Activated B cell treated with CpG ODN at 0.5 μM for 24 hours (primary cell): ENCODE results near the gene TPX2. TPM values are rescaled to one million over a fixed set of nuclear protein-coding genes. Genes with fewer than 3 reads are reported as not detected.

Experiments used
- ATAC-seq: fragments of 200-7000 bp; cut with Tn5 transposase; one replicate; pipeline ENCODE4 v1.10.0; 2021; ENCODE audit warnings: low read depth, mild to moderate bottlenecking, moderate library complexity
- CTCF ChIA-PET: fragments of 350-600 bp; sonication (Branson Sonifier 250); formaldehyde crosslinking; loops from one replicate; lab custom pipeline; 2021; ENCODE audit warnings: antibody characterized with exemption; lab: Charles Lee
- POLR2A ChIA-PET: fragments of 350-600 bp; sonication (Branson Sonifier 250); formaldehyde crosslinking; loops from one replicate; lab custom pipeline; 2021; ENCODE audit warnings: antibody characterized with exemption; lab: Charles Lee
- DNase-seq: peaks from one replicate; pipeline ENCODE4 v3.0.0; 2022
- H3K27ac Mint-ChIP-seq: one replicate; pipeline ENCODE4 v1.8.0; 2020; ENCODE audit warnings: mixed read lengths
- H3K27me3 Mint-ChIP-seq: one replicate; pipeline ENCODE4 v1.8.0; 2021; ENCODE audit warnings: mixed read lengths
- H3K36me3 Mint-ChIP-seq: one replicate; pipeline ENCODE4 v1.8.0; 2021; ENCODE audit warnings: low read depth, mixed read lengths
- H3K4me1 Mint-ChIP-seq: one replicate; pipeline ENCODE4 v1.8.0; 2021; ENCODE audit warnings: mixed read lengths
- H3K4me3 Mint-ChIP-seq: one replicate; pipeline ENCODE4 v1.8.0; 2020; ENCODE audit warnings: mild to moderate bottlenecking, mixed read lengths
- H3K9me3 Mint-ChIP-seq: one replicate; pipeline ENCODE4 v1.8.0; 2020; ENCODE audit warnings: mixed read lengths
- intact Hi-C: fragments of 100-400 bp; cut with micrococcal nuclease; formaldehyde crosslinking; loops from one replicate; pipeline ENCODE4 v1.15.1; 2024
- total RNA-seq: library from RNA; stranded (reverse); gene quantifications from 2 replicates; pipeline ENCODE4 v1.2.3, GENCODE V29; 2022
- TF ChIP-seq, protein P1 (sequence below): fragments of 200-600 bp; IDR thresholded peaks from one replicate; pipeline ENCODE4 v1.8.0; 2022; ENCODE audit warnings: antibody characterized with exemption, mild to moderate bottlenecking

The TPX2 gene
- total RNA-seq, 1 donor from 2014 or later, result 2.8 TPM

DNA sequence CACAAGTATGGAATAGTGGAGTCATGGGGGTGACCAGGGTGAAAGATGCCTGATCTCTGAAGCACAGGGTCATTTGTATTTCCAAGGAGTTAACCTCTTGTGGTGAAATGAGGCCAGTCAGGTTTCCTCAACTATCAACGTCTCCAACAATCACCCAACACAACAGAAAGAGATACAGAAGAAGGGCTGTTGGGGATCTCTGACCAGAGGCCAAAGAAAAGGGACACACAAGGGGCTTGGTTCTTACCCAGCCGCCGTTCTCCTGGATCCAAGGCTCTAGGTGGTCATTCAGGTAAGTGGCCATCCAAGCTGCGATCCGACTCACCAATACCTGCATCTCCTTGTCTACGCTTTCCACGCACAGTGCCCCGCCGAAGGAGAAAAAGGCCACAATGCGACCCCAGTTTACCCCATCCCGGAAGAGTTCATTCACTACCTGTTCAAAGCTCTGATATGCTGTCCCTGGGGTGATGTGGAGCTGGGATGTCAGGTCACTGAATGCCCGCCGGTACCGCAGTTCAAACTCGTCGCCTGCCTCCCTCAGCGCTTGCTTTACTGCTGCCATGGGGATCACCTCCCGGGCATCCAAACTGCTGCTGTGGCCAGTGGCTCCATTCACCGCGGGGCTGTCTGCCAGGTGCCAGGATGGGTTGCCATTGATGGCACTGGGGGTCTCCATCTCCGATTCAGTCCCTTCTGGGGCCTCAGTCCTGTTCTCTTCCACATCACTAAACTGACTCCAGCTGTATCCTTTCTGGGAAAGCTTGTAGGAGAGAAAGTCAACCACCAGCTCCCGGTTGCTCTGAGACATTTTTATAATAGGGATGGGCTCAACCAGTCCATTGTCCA is 17.5 kb upstream of the TPX2 start:
- H3K9me3 Mint-ChIP-seq, result no peaks in the 10 kb centered on the region
- intact Hi-C loops, result loop anchor here (2.0 to 5.0 kb wide), 3 partner anchors 15 to 636 kb away; partner anchors contain the start of genes ASXL1 and ID1
- H3K4me3 Mint-ChIP-seq, result peak overlapping the region; percentile 95
- H3K36me3 Mint-ChIP-seq, result peaks cover 50% of the 10 kb centered on the region
- ChIA-PET POLR2A (interaction anchor here (0.5 to 4.6 kb wide), 5 partner anchors 28 to 62 kb away, joined by 5 to 132 read pairs (median 24); no protein-coding TSS in a partner anchor), CTCF (interaction anchor here (0.8 to 4.9 kb wide), 4 partner anchors 37 to 61 kb away, joined by 3 to 239 read pairs (median 28); no protein-coding TSS in a partner anchor)
- DNase-seq, result no peak
- H3K4me1 Mint-ChIP-seq, result peaks cover 59% of the 10 kb centered on the region
- no peaks in the 10 kb centered on the region for H3K27me3 Mint-ChIP-seq
- no peak for ATAC-seq
- H3K27ac Mint-ChIP-seq, result peak overlapping the region; percentile 96
- TF ChIP-seq, protein P1, sequence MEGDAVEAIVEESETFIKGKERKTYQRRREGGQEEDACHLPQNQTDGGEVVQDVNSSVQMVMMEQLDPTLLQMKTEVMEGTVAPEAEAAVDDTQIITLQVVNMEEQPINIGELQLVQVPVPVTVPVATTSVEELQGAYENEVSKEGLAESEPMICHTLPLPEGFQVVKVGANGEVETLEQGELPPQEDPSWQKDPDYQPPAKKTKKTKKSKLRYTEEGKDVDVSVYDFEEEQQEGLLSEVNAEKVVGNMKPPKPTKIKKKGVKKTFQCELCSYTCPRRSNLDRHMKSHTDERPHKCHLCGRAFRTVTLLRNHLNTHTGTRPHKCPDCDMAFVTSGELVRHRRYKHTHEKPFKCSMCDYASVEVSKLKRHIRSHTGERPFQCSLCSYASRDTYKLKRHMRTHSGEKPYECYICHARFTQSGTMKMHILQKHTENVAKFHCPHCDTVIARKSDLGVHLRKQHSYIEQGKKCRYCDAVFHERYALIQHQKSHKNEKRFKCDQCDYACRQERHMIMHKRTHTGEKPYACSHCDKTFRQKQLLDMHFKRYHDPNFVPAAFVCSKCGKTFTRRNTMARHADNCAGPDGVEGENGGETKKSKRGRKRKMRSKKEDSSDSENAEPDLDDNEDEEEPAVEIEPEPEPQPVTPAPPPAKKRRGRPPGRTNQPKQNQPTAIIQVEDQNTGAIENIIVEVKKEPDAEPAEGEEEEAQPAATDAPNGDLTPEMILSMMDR, result no peak

DNA sequence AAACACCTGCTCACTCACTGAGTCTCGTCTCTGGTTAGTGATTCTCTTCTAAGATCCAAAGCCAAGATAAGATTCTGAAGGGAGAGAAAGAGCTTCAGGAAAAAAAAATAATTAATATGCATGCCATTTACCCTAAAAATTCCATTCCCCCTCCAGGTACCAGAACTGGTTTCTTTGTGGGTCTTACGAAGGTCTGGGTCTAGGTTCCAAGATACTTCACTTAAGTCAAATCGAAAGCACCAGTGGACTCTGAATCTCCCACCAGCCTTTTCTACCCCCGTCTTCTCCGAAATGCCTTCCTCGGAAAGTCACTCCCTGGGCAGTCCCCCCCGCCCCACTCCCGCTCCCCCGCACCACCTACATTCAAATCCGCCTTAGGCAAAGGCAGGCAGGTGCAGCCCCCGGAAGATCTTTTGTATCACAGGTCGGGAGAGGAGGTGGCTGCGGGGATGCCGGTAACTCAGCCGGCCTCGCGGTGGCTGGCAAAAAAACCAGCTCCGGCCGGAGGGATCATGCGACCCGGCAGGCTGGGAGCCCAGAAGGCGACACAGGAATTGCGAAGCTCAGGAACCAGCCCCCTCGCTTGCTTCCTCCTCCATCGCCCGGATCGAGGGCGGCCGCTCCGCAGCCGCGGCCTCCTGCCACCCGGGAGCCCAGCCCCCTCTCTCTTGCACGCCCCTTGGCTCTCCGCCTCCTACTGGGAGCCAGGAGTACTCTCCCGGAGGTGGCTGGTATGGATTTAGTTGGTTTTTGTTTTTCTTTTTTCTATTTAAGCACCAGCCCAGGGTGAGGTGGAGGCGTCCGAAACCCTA is 16.6 kb upstream of the TPX2 start, which contains the start of gene BCL2L1:
TSS of gene BCL2L1 (minus strand) at position 612 of the 812 bp plus-strand sequence. CDS start 650 bp downstream, outside the sequence.
- intact Hi-C loops, result loop anchor here (1.0 to 5.0 kb wide), 11 partner anchors 16 to 635 kb away; partner anchors contain the start of genes ASXL1, HM13, ID1 and PLAGL2
- TF ChIP-seq, protein P1, result no peak
- ChIA-PET CTCF (interaction anchor here (1.2 to 4.9 kb wide), 9 partner anchors 23 to 135 kb away, joined by 4 to 239 read pairs (median 23); no protein-coding TSS in a partner anchor), POLR2A (interaction anchor here (0.7 to 4.6 kb wide), 10 partner anchors 16 to 387 kb away, joined by 3 to 132 read pairs (median 9); partner anchors contain the start of gene TM9SF4)
- ATAC-seq (peak; percentile 22), DNase-seq (peak; percentile 64)
- Mint-ChIP-seq H3K27ac (peak within 1 kb of the TSS; percentile 96), H3K36me3 (peaks cover 45% of the 10 kb centered on the region), H3K4me3 (peak within 1 kb of the TSS; percentile 95), H3K27me3 (no peaks in the 10 kb centered on the region), H3K9me3 (no peaks in the 10 kb centered on the region), H3K4me1 (peaks cover 51% of the 10 kb centered on the region)

DNA sequence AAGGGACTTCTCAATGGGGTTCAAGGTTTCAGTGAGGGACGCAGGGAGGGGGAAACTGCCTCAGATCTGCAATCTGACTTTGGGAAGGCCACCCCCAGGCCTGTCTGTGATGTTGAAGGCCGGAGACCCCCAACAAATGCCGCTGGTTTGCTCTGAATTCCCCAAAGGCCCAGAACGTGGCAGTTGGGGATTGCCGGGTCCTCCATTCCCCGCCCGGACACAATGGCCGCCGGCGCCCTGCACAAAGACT is 16.1 kb upstream of the TPX2 start:
- intact Hi-C loops, result loop anchor here (1.0 to 5.0 kb wide), 11 partner anchors 16 to 634 kb away; partner anchors contain the start of genes ASXL1, HM13, ID1 and PLAGL2
- H3K27me3 Mint-ChIP-seq, result no peaks in the 10 kb centered on the region
- ChIA-PET POLR2A (interaction anchor here (0.7 to 4.6 kb wide), 12 partner anchors 16 to 387 kb away, joined by 3 to 132 read pairs (median 8); partner anchors contain the start of gene TM9SF4), CTCF (interaction anchor here (0.7 to 4.9 kb wide), 20 partner anchors 10 to 229 kb away, joined by 3 to 239 read pairs (median 7); partner anchors contain the start of genes PDRG1 and TPX2)
- DNase-seq (no peak), ATAC-seq (peak; percentile 34)
- peaks cover 46% of the 10 kb centered on the region for H3K4me1 Mint-ChIP-seq
- H3K36me3 Mint-ChIP-seq, result peaks cover 40% of the 10 kb centered on the region
- TF ChIP-seq, protein P1, result no peak
- H3K27ac Mint-ChIP-seq, result peak overlapping the region; percentile 96
- no peaks in the 10 kb centered on the region for H3K9me3 Mint-ChIP-seq
- H3K4me3 Mint-ChIP-seq, result peak overlapping the region; percentile 95

GRCh38 chr20:31723319-31724078 is 15.6 kb upstream of the TPX2 start:
- peaks cover 39% of the 10 kb centered on the region for H3K36me3 Mint-ChIP-seq
- CTCF ChIA-PET, result interaction anchor here (0.6 to 4.9 kb wide), 30 partner anchors 10 to 1019 kb away, joined by 3 to 239 read pairs (median 6); partner anchors contain the start of genes PDRG1 and TPX2
- intact Hi-C loops, result loop anchor here (1.0 to 5.0 kb wide), 11 partner anchors 16 to 634 kb away; partner anchors contain the start of genes ASXL1, HM13, ID1 and PLAGL2
- DNase-seq, result peak; percentile 99
- H3K4me1 Mint-ChIP-seq, result peaks cover 43% of the 10 kb centered on the region
- no peaks in the 10 kb centered on the region for H3K9me3 Mint-ChIP-seq
- POLR2A ChIA-PET, result interaction anchor here (0.6 to 4.6 kb wide), 14 partner anchors 15 to 386 kb away, joined by 3 to 132 read pairs (median 6); partner anchors contain the start of gene TM9SF4
- no peaks in the 10 kb centered on the region for H3K27me3 Mint-ChIP-seq
- TF ChIP-seq, protein P1, result peak; percentile 61
- H3K27ac Mint-ChIP-seq, result peak overlapping the region; percentile 96
- H3K4me3 Mint-ChIP-seq, result peak overlapping the region; percentile 95
- peak; percentile 95 for ATAC-seq
